Measurements from ENCODE around the gene CNTNAP5. TPM values are rescaled to one million over a fixed set of nuclear protein-coding genes. Genes with fewer than 3 reads are reported as not detected.

The CNTNAP5 gene
- total RNA-seq, 2 experiments from 2014 or later: not detected

GRCh38 chr2:124604940-124605339 is 579.9 kb downstream of the CNTNAP5 start:
- CTCF ChIA-PET: no interaction called here
- Mint-ChIP-seq H3K27me3 (ENCODE audit: low read depth) (peaks cover 3% of the 10 kb centered on the region), H3K27ac (no peak overlapping the region), H3K4me3 (no peak overlapping the region), H3K4me1 (ENCODE audit: low read depth) (no peaks in the 10 kb centered on the region), H3K36me3 (ENCODE audit: low read depth) (no peaks in the 10 kb centered on the region), H3K9me3 (peaks cover 1% of the 10 kb centered on the region)
- no peak for DNase-seq
- intact Hi-C loops (cut with micrococcal nuclease): no loop called here

- intact Hi-C loops (cut with micrococcal nuclease): no loop called here
- Mint-ChIP-seq H3K36me3 (ENCODE audit: low read depth) (no peaks in the 10 kb centered on the region), H3K4me3 (no peak overlapping the region), H3K27ac (no peak overlapping the region), H3K4me1 (ENCODE audit: low read depth) (no peaks in the 10 kb centered on the region), H3K27me3 (ENCODE audit: low read depth) (no peaks in the 10 kb centered on the region), H3K9me3 (peaks cover 2% of the 10 kb centered on the region)
- CTCF ChIA-PET: no interaction called here
- no peak for DNase-seq
Observed at GRCh38 chr2:124607679-124608078, 582.6 kb downstream of the CNTNAP5 start.

GRCh38 chr2:124609667-124610066 is 584.6 kb downstream of the CNTNAP5 start:
- DNase-seq: no peak
- Mint-ChIP-seq H3K9me3 (peaks cover 2% of the 10 kb centered on the region), H3K36me3 (ENCODE audit: low read depth) (no peaks in the 10 kb centered on the region)

GRCh38 chr2:124610141-124610540 is 585.1 kb downstream of the CNTNAP5 start:
- Mint-ChIP-seq H3K4me3 (no peak overlapping the region), H3K9me3 (peaks cover 2% of the 10 kb centered on the region), H3K4me1 (ENCODE audit: low read depth) (no peaks in the 10 kb centered on the region), H3K27ac (no peak overlapping the region), H3K27me3 (ENCODE audit: low read depth) (no peaks in the 10 kb centered on the region), H3K36me3 (ENCODE audit: low read depth) (no peaks in the 10 kb centered on the region)
- CTCF ChIA-PET: interaction anchor here (1.3 kb wide), 1 partner anchor 8 kb away, joined by 3 read pairs; no protein-coding TSS in a partner anchor
- intact Hi-C loops (cut with micrococcal nuclease): no loop called here
- DNase-seq: no peak

More at GRCh38 chr2:124609667-124610066, 584.6 kb downstream of the CNTNAP5 start:
- no peaks in the 10 kb centered on the region for H3K4me1 Mint-ChIP-seq (ENCODE audit: low read depth)
- intact Hi-C loops (cut with micrococcal nuclease): no loop called here
- H3K4me3 Mint-ChIP-seq: no peak overlapping the region
- H3K27me3 Mint-ChIP-seq (ENCODE audit: low read depth): no peaks in the 10 kb centered on the region
- H3K27ac Mint-ChIP-seq: no peak overlapping the region
- CTCF ChIA-PET: interaction anchor here (1.3 kb wide), 1 partner anchor 8 kb away, joined by 3 read pairs; no protein-coding TSS in a partner anchor

GRCh38 chr2:124610866-124611265 is 585.8 kb downstream of the CNTNAP5 start:
- no peak overlapping the region for H3K4me3 Mint-ChIP-seq
- no peaks in the 10 kb centered on the region for H3K36me3 Mint-ChIP-seq (ENCODE audit: low read depth)
- H3K27me3 Mint-ChIP-seq (ENCODE audit: low read depth): no peaks in the 10 kb centered on the region
- intact Hi-C loops (cut with micrococcal nuclease): no loop called here
- no peak for DNase-seq
- H3K9me3 Mint-ChIP-seq: peaks cover 2% of the 10 kb centered on the region
- H3K4me1 Mint-ChIP-seq (ENCODE audit: low read depth): no peaks in the 10 kb centered on the region
- CTCF ChIA-PET: interaction anchor here (0.6 to 1.3 kb wide), 2 partner anchors 9 to 1856 kb away, joined by 3 read pairs; no protein-coding TSS in a partner anchor
- no peak overlapping the region for H3K27ac Mint-ChIP-seq

GRCh38 chr2:124623560-124623959 is 598.5 kb downstream of the CNTNAP5 start:
- intact Hi-C loops (cut with micrococcal nuclease): no loop called here
- Mint-ChIP-seq H3K36me3 (ENCODE audit: low read depth) (no peaks in the 10 kb centered on the region), H3K4me1 (ENCODE audit: low read depth) (no peaks in the 10 kb centered on the region), H3K4me3 (no peak overlapping the region), H3K9me3 (no peaks in the 10 kb centered on the region), H3K27me3 (ENCODE audit: low read depth) (peaks cover 2% of the 10 kb centered on the region), H3K27ac (no peak overlapping the region)
- CTCF ChIA-PET: no interaction called here
- DNase-seq: no peak

GRCh38 chr2:124625561-124625960 is 600.5 kb downstream of the CNTNAP5 start:
- no peaks in the 10 kb centered on the region for H3K36me3 Mint-ChIP-seq (ENCODE audit: low read depth)
- no peaks in the 10 kb centered on the region for H3K4me1 Mint-ChIP-seq (ENCODE audit: low read depth)
- intact Hi-C loops (cut with micrococcal nuclease): no loop called here
- no peak overlapping the region for H3K27ac Mint-ChIP-seq
- DNase-seq: no peak
- CTCF ChIA-PET: interaction anchor here (0.5 kb wide), 1 partner anchor 23 kb away, joined by 4 read pairs; no protein-coding TSS in a partner anchor
- peaks cover 5% of the 10 kb centered on the region for H3K9me3 Mint-ChIP-seq
- H3K27me3 Mint-ChIP-seq (ENCODE audit: low read depth): peaks cover 2% of the 10 kb centered on the region
- H3K4me3 Mint-ChIP-seq: no peak overlapping the region

- intact Hi-C loops (cut with micrococcal nuclease): no loop called here
- Mint-ChIP-seq H3K27me3 (ENCODE audit: low read depth) (peaks cover 2% of the 10 kb centered on the region), H3K4me1 (ENCODE audit: low read depth) (no peaks in the 10 kb centered on the region), H3K36me3 (ENCODE audit: low read depth) (no peaks in the 10 kb centered on the region), H3K4me3 (no peak overlapping the region), H3K9me3 (peaks cover 7% of the 10 kb centered on the region), H3K27ac (no peak overlapping the region)
- no peak for DNase-seq
- CTCF ChIA-PET: no interaction called here
Observed at GRCh38 chr2:124626993-124627392, 601.9 kb downstream of the CNTNAP5 start.

- H3K27me3 Mint-ChIP-seq (ENCODE audit: low read depth): no peaks in the 10 kb centered on the region
- intact Hi-C loops (cut with micrococcal nuclease): no loop called here
- no peaks in the 10 kb centered on the region for H3K4me1 Mint-ChIP-seq (ENCODE audit: low read depth)
- no peak for DNase-seq
- H3K27ac Mint-ChIP-seq: no peak overlapping the region
- CTCF ChIA-PET: no interaction called here
- no peaks in the 10 kb centered on the region for H3K36me3 Mint-ChIP-seq (ENCODE audit: low read depth)
- H3K9me3 Mint-ChIP-seq: peaks cover 25% of the 10 kb centered on the region
- H3K4me3 Mint-ChIP-seq: no peak overlapping the region
Observed at GRCh38 chr2:124633812-124634211, 608.7 kb downstream of the CNTNAP5 start.

- intact Hi-C loops (cut with micrococcal nuclease): no loop called here
- no peak for DNase-seq
- Mint-ChIP-seq H3K27ac (no peak overlapping the region), H3K36me3 (ENCODE audit: low read depth) (no peaks in the 10 kb centered on the region), H3K9me3 (peaks cover 15% of the 10 kb centered on the region), H3K4me1 (ENCODE audit: low read depth) (no peaks in the 10 kb centered on the region), H3K27me3 (ENCODE audit: low read depth) (no peaks in the 10 kb centered on the region), H3K4me3 (no peak overlapping the region)
- CTCF ChIA-PET: no interaction called here
Observed at GRCh38 chr2:124639524-124639923, 614.4 kb downstream of the CNTNAP5 start.

GRCh38 chr2:124640221-124640750 is 615.2 kb downstream of the CNTNAP5 start:
- H3K36me3 Mint-ChIP-seq (ENCODE audit: low read depth): no peaks in the 10 kb centered on the region
- no peaks in the 10 kb centered on the region for H3K4me1 Mint-ChIP-seq (ENCODE audit: low read depth)
- H3K4me3 Mint-ChIP-seq: no peak overlapping the region
- CTCF ChIA-PET: no interaction called here
- no peak for DNase-seq
- H3K27ac Mint-ChIP-seq: no peak overlapping the region
- intact Hi-C loops (cut with micrococcal nuclease): no loop called here
- peaks cover 11% of the 10 kb centered on the region for H3K9me3 Mint-ChIP-seq
- no peaks in the 10 kb centered on the region for H3K27me3 Mint-ChIP-seq (ENCODE audit: low read depth)

- Mint-ChIP-seq H3K4me3 (no peak overlapping the region), H3K27ac (no peak overlapping the region), H3K4me1 (ENCODE audit: low read depth) (no peaks in the 10 kb centered on the region), H3K27me3 (ENCODE audit: low read depth) (no peaks in the 10 kb centered on the region), H3K36me3 (ENCODE audit: low read depth) (no peaks in the 10 kb centered on the region), H3K9me3 (no peaks in the 10 kb centered on the region)
- CTCF ChIA-PET: no interaction called here
- DNase-seq: no peak
- intact Hi-C loops (cut with micrococcal nuclease): no loop called here
Observed at GRCh38 chr2:124646166-124646815, 621.2 kb downstream of the CNTNAP5 start.

- H3K4me1 Mint-ChIP-seq (ENCODE audit: low read depth): no peaks in the 10 kb centered on the region
- CTCF ChIA-PET: no interaction called here
- intact Hi-C loops (cut with micrococcal nuclease): no loop called here
- no peaks in the 10 kb centered on the region for H3K27me3 Mint-ChIP-seq (ENCODE audit: low read depth)
- no peak overlapping the region for H3K4me3 Mint-ChIP-seq
- no peak overlapping the region for H3K27ac Mint-ChIP-seq
- no peaks in the 10 kb centered on the region for H3K9me3 Mint-ChIP-seq
- DNase-seq: no peak
- H3K36me3 Mint-ChIP-seq (ENCODE audit: low read depth): no peaks in the 10 kb centered on the region
Observed at GRCh38 chr2:124647245-124647644, 622.2 kb downstream of the CNTNAP5 start.
